GM12872 (cell line): ENCODE data around the gene ZSWIM4.

Experiments
- TF ChIP-seq, protein P1 (sequence below): IDR thresholded peaks from 3 replicates; pipeline ENCODE4 v1.5.1; 2011; ENCODE audit warnings: low read depth, mild to moderate bottlenecking, low read length, moderate library complexity; ENCODE audit not compliant: insufficient read depth

Gene ZSWIM4

DNA sequence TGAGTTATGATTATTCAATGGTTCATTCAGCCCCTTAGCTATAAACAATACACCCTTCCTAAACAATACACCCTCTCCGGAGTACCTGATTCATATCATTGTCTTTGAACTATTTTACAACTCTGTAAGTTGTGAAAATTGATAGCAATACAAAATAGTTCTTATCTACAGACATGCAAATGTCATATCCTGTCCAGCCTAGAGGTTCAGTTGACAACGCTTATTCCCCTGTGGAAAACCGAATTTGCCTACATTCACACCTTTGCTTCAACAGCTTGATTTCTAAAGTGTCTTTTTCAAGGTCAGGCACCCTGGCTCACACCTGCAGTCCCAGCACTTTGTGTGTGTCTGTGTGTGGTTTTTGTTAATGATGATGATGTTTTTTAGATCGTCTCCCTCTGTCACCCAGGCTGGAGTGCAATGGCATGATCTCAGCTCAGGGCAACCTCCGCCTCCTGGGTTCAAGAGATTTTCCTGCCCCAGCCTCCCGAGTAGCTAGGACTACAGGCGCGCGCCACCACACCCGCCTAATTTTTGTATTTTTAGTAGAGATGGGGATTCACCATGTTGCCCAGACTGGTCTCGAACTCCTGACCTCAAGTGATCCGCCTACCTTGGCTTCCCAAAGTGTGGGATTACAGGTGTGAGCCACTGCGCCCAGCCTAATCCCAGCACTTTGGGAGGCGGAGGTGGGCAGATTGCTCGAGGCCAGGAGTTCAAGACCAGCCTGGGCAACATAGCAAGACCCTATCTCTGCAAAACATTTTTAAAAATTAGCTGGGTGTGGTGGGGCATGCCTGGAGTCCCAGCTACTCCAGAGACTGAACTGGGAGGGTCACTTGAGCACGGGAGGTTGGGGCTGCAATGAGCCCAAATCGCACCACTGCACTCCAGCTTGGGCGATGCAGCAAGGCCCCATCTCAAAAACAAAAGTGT, 11.4 kb upstream of the ZSWIM4 start:
- TF ChIP-seq, protein P1, sequence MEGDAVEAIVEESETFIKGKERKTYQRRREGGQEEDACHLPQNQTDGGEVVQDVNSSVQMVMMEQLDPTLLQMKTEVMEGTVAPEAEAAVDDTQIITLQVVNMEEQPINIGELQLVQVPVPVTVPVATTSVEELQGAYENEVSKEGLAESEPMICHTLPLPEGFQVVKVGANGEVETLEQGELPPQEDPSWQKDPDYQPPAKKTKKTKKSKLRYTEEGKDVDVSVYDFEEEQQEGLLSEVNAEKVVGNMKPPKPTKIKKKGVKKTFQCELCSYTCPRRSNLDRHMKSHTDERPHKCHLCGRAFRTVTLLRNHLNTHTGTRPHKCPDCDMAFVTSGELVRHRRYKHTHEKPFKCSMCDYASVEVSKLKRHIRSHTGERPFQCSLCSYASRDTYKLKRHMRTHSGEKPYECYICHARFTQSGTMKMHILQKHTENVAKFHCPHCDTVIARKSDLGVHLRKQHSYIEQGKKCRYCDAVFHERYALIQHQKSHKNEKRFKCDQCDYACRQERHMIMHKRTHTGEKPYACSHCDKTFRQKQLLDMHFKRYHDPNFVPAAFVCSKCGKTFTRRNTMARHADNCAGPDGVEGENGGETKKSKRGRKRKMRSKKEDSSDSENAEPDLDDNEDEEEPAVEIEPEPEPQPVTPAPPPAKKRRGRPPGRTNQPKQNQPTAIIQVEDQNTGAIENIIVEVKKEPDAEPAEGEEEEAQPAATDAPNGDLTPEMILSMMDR: no peak

DNA sequence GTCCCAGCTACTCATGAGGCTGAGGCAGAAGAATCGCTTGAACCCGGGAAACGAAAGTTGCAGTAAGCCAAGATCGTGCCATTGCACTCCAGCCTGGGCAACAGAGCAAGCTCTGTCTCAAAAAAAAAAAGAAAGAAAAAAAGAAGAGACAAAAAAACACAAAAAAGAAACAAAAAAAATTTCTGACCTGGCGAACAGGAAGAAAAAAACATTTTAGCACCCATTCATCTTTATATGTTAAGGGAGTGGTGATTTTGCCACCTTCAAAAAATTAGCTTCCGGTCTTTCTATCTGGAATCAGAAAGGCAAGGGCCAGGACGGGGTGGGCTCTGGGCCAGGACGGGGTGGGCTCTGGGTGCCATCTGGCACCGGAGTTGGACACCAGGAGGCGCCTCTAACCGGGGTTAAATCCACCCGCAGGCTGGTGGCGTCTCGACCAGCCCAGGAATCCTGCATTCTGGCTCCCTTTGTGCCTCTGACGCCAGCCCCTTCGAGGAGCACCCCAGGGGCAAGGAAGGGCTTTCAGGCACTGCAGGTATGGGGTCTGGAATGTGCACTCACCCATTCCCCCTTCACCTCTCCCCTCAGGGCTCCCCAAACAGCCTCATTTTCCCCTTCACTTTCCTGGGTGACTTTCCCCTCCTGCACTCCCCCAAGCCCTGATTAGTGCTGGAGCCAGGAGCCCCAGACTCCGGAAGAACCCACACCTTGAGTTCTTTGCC, 10.4 kb upstream of the ZSWIM4 start:
- TF ChIP-seq, protein P1: peak; percentile 71

DNA sequence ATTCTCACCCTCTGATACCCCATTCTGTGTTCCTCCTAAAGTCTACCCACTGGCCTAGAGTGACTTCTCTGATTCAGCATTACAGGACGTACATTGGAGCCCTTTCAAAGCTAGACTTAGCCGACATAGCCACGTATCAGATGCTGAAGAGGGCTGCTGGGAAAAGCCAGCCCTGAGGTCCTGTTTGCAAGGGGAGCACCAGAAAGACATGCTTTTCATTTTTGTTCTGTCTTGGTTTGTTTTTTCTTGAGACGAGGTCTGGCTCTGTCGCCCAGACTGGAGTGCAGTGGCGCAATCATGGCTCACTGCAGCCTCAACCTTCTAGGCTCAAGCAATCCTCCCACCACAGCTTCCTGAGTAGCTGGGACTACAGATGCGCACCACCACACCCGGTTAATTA, 6.3 kb upstream of the ZSWIM4 start:
- TF ChIP-seq, protein P1: no peak

DNA sequence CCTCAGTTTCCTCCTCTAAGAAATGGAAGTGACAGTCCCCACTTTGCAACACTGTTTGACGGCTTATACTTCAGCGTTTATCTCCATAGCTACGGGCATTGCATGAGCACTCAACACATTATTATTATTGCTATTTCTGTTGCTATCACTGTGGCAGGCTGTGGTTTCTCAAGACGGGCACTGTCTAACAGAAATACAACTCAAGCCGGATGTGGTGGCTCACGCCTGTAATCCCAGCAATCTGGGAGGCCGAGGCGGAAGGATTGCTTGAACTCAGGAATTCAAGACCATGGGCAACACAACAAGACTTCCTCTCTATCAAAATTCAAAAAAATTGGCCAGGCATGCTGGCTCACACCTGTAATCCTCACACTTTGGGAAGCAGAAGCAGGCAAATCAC, 4.9 kb upstream of the ZSWIM4 start:
- TF ChIP-seq, protein P1: no peak

DNA sequence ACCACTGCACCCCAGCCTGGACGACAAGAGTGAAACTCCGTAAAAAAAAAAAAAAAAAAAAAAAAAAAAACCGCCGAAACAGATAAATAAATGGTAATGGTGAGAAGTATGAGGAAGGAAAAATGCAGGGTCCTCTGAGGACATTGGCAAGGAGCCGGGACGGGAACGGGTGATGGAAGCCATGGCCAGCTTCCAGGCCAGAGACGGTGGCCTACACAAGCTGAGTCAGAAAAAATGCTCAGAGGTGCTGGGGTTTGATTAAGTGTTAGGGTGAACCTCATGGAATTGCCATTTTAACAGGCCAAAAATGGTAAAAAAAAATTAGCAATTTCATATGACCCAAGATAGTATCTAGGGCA, 866 bp upstream of the ZSWIM4 start:
- TF ChIP-seq, protein P1: no peak

DNA sequence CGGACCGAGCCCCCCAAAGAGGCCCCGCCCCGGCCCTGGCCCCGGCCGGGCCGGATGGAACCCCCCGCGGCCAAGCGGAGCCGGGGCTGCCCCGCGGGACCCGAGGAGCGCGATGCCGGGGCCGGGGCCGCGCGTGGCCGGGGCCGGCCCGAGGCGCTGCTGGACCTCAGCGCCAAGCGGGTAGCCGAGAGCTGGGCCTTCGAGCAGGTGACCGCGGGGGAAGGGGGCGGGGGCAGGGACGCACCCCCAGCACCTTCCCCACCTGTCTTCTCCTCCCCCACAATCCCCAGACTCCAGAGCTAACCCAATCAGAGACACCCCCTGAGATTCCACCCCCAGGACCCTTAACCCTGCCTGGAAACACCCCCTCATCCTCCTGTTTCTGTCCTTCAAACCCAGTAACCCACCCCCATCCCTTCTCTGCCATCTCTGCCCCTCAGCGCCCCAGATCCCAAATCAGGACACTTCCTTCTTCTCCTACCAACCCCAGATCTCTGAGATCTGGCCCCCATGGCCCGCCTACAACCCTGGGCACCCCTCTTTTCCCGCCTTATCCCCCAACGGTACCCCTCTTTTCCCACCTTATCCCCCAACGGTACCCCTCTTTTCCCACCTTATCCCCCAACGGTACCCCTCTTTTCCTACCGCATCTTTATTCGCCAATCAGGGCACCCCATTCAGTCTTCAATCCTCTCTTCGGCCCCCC, 505 bp downstream of the ZSWIM4 start:
- TF ChIP-seq, protein P1: no peak
